H7 (cell line): ENCODE results near the gene SULT4A1. TPM values are rescaled to one million over a fixed set of nuclear protein-coding genes. Genes with fewer than 3 reads are reported as not detected.

Source experiments
- DNase-seq: peaks from one replicate; pipeline ENCODE4 v3.0.0; 2012
- H3K27me3 ChIP-seq: 2 replicates; pipeline ENCODE4 v1.6.0; 2011; ENCODE audit warnings: mild to moderate bottlenecking, low read length; ENCODE audit not compliant: control insufficient read depth, insufficient read depth
- H3K36me3 ChIP-seq: replicated peaks from 2 replicates; pipeline ENCODE4 v1.5.1; 2011; ENCODE audit warnings: low read length; ENCODE audit not compliant: control insufficient read depth, insufficient read depth
- H3K4me3 ChIP-seq: 2 replicates; pipeline ENCODE4 v1.5.1; 2011; ENCODE audit warnings: low read depth, mild to moderate bottlenecking, control low read depth, low read length, moderate library complexity; ENCODE audit not compliant: insufficient read depth
- total RNA-seq: library from RNA; depleted of rRNA; stranded (reverse); fragments of >200 nt; shearing (Covaris generic); gene quantifications from 2 replicates; pipeline ENCODE4 v1.2.3, GENCODE V29; 2014

Gene SULT4A1
- total RNA-seq, 1 experiment from 2014 or later: 6.3 TPM

DNA sequence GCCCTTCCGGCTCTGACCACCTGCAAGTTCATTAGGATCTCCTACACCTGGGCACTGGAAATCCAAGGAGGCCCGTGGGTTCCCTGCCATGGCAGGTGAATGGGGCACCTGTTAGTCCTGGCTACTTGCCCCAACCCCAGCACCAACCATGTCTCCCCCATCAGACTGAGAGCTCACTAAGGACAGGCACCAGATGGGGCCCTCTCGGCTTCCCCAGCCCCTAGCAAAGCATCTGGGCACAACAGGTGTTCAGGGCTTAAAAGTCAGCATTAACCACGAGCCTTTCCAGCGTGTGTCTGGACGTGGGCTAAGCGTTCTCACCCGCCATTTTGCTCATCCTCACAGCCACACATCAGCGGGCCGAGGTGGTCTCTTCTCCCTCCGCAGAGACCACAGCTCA, 2.2 kb downstream of the SULT4A1 start:
- no peak for DNase-seq
- Histone ChIP-seq H3K36me3 (no peaks in the 10 kb centered on the region), H3K27me3 (no peaks in the 10 kb centered on the region), H3K4me3 (no peak overlapping the region)

- Histone ChIP-seq H3K36me3 (no peaks in the 10 kb centered on the region), H3K27me3 (no peaks in the 10 kb centered on the region), H3K4me3 (no peak overlapping the region)
- DNase-seq: no peak
These were observed 2.7 kb downstream of the SULT4A1 start for GRCh38 chr22:43859621-43860020.

GRCh38 chr22:43859176-43859575, 3.1 kb downstream of the SULT4A1 start:
- H3K4me3 ChIP-seq: no peak overlapping the region
- DNase-seq: no peak
- no peaks in the 10 kb centered on the region for H3K36me3 ChIP-seq
- H3K27me3 ChIP-seq: no peaks in the 10 kb centered on the region

DNA sequence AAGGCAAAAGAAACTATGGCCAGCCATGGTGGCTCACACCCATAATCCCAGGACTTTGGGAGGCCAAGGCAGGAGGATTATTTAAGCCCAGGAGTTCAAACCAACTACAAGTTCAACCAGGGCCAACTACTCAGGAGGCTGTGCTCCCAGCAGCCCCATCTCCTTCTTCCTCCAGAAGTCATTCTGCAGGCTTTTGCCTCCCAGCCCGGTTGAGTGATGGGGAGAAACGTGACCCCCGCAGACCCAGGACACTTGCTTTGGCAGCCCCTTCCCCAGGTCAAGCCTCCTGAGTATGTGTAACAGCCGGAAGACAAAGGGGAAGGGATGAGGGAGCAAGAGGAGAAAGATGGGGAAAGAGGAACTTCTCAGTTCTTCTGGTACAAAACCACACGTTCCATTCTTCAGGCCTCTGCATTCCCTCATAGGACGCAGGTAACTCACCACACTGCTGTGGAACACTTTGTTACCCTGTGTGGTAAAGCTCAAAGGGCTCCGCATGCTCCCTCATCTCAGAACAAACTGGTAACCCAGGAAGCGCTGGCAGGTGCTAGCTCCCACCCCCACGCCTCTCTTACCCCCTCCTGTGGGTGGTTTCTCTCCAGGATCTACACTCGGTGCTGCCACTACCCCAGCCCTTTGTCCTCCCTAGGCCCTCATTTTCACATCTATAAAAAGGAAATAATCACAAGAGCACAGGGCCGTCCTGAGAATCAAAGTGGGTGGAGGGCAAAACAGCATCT, 4.0 kb downstream of the SULT4A1 start:
- DNase-seq: no peak
- no peaks in the 10 kb centered on the region for H3K36me3 ChIP-seq

GRCh38 chr22:43857367-43857766, 4.9 kb downstream of the SULT4A1 start:
- DNase-seq: no peak
- H3K4me3 ChIP-seq: no peak overlapping the region
- no peaks in the 10 kb centered on the region for H3K36me3 ChIP-seq
- no peaks in the 10 kb centered on the region for H3K27me3 ChIP-seq

More for the DNA sequence above, 4.0 kb downstream of the SULT4A1 start:
- Histone ChIP-seq H3K4me3 (no peak overlapping the region), H3K27me3 (no peaks in the 10 kb centered on the region)

DNA sequence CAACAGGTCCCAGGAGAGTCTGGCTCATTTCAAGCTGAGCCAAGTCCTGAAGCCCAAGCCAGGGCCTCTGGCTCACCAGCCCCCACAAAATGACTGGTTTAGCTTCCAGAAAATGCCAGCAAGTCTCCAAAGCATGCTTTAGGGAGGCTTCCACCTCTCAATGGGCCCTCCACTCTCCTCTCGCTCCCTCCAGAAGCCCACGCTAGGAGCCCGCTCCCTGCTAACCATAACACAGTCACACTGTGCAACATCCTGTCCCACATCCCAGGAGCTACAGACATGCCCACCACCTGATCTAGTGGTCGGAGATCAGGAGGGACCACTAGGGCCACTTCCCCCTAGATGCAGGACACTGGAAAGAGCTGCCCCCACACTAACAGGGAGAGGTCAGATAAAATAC, 6.9 kb downstream of the SULT4A1 start:
- Histone ChIP-seq H3K27me3 (no peaks in the 10 kb centered on the region), H3K36me3 (no peaks in the 10 kb centered on the region; the same call in 1 of the 2 replicates), H3K4me3 (no peak overlapping the region)
- DNase-seq: no peak

GRCh38 chr22:43854786-43855271, 7.5 kb downstream of the SULT4A1 start:
- H3K4me3 ChIP-seq: no peak overlapping the region
- peak; percentile 19 for DNase-seq
- H3K27me3 ChIP-seq: no peaks in the 10 kb centered on the region
- H3K36me3 ChIP-seq: no peaks in the 10 kb centered on the region; the same call in 1 of the 2 replicates

GRCh38 chr22:43854121-43854785, 8.1 kb downstream of the SULT4A1 start:
- Histone ChIP-seq H3K27me3 (no peaks in the 10 kb centered on the region), H3K36me3 (no peaks in the 10 kb centered on the region; the same call in 1 of the 2 replicates), H3K4me3 (no peak overlapping the region)
- DNase-seq: peak; percentile 22

DNA sequence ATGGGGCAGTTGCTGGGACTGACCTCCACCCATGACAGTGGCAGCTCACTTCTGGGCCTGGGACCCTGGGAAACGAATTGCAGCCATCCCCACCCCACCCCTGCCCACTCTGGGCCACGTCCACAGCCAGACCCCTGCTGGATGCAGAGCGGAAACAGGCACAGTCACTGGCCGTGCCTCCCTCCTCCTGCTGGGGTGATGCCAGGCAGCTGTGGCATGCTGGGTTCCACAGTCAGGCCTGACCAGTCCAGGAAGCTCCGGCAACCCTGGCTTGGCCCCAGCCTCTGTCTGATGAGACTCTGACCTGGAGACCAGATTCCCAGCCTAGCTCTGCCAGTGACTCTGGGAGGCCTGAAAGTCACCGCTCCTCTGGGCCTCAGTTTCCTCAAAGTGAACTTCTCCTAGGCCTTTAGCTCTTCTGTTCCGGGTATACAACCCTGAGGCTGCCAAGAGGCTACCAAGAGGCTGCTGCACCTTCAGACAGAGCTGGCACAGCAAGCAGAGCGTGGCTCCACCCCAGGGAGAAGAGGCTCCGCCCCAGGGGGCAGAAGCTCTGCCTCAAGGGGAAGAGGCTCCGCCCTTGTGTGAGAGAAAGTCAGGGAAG, 8.9 kb downstream of the SULT4A1 start:
- H3K36me3 ChIP-seq: no peaks in the 10 kb centered on the region; the same call in 1 of the 2 replicates
- peak; percentile 65 for DNase-seq
- H3K27me3 ChIP-seq: no peaks in the 10 kb centered on the region
- no peak overlapping the region for H3K4me3 ChIP-seq

DNA sequence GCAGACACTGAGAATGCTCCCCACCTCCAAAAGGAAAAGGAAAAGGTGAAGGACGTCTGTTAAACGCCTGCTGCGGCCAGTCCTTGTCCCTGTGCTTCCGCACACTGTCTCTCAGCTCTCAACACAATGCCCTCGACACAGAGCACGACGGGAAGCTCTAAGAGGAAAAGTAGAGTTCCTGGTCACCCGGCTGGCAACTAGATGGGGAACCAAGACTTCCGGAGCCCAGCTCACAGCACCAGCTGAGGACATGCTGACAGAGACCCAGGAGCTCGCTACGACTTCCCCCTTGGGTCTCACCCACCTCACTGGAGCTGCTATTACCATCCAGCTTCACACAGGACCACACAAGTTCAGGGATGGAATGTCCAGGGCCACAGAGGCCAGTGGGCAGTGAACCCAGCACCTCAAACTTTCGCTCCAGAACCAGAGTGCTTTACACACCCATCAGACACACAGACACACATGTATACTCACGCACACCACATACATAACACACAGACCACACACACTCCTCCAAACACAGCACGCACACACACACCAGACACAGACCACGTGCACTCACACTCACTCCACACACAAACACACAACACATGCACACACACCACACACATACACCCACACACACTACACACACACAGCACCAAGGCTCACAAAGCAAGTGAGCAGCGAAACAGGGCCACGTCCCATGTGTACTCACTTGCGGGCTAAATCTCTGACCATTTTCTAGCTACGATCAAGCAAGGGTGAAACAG, 9.6 kb downstream of the SULT4A1 start:
- Histone ChIP-seq H3K27me3 (no peaks in the 10 kb centered on the region), H3K36me3 (no peaks in the 10 kb centered on the region; the same call in 1 of the 2 replicates), H3K4me3 (no peak overlapping the region)
- peak; percentile 25 for DNase-seq

DNA sequence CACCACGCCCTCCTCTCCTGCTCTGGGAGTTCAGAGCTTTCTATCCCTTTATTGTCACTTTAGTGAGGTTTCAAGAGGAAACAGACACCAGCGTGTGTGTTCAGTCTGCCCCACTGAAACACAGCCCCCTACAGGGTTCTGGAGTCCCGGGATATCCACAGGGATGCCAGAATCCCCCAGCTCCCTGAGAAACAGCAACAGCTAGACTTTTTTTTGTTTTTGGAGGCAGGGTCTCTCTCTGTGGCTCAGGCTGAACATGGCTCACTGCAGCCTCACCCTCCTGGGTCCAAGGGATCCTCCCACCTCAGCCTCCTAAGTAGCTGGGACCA, 10.4 kb downstream of the SULT4A1 start:
- no peak overlapping the region for H3K4me3 ChIP-seq
- peak; percentile 35 for DNase-seq
- no peaks in the 10 kb centered on the region; the same call in 1 of the 2 replicates for H3K36me3 ChIP-seq
- H3K27me3 ChIP-seq: no peaks in the 10 kb centered on the region

GRCh38 chr22:43851058-43851978, 11.0 kb downstream of the SULT4A1 start:
- H3K36me3 ChIP-seq: no peaks in the 10 kb centered on the region; the same call in 1 of the 2 replicates
- H3K4me3 ChIP-seq: no peak overlapping the region
- no peak for DNase-seq

GRCh38 chr22:43850529-43850928, 11.8 kb downstream of the SULT4A1 start:
- H3K4me3 ChIP-seq: no peak overlapping the region
- DNase-seq: no peak

More at GRCh38 chr22:43851058-43851978, 11.0 kb downstream of the SULT4A1 start:
- no peaks in the 10 kb centered on the region for H3K27me3 ChIP-seq

More at GRCh38 chr22:43850529-43850928, 11.8 kb downstream of the SULT4A1 start:
- no peaks in the 10 kb centered on the region; the same call in 1 of the 2 replicates for H3K36me3 ChIP-seq
- no peaks in the 10 kb centered on the region for H3K27me3 ChIP-seq
